Mesendoderm (in vitro differentiated cells): Measurements from ENCODE around the gene PSMD11.

ENCODE experiments used
- DNase-seq: peaks from one replicate; pipeline ENCODE4 v3.0.0; 2013
- H2AK5ac ChIP-seq: 2 replicates; pipeline ENCODE4 v1.6.1; 2013; ENCODE audit warnings: low read length, inconsistent platforms
- H2BK120ac ChIP-seq: 2 replicates; pipeline ENCODE4 v1.6.1; 2013; ENCODE audit warnings: low read depth, mild to moderate bottlenecking, low read length, moderate library complexity, mixed read lengths
- H2BK15ac ChIP-seq: replicated peaks from 2 replicates; pipeline ENCODE4 v1.6.1; 2013; ENCODE audit warnings: low read depth, mild to moderate bottlenecking, moderate library complexity
- H2BK5ac ChIP-seq: 2 replicates; pipeline ENCODE4 v1.6.1; 2013; ENCODE audit warnings: low read length, inconsistent platforms
- H3K18ac ChIP-seq: 2 replicates; pipeline ENCODE4 v1.6.1; 2013; ENCODE audit warnings: mild to moderate bottlenecking, low read length, mixed read lengths
- H3K23ac ChIP-seq: one replicate; pipeline ENCODE4 v1.6.1; 2013; ENCODE audit warnings: low read length
- H3K27ac ChIP-seq: 2 replicates; pipeline ENCODE4 v1.5.1; 2013; ENCODE audit warnings: low read depth, mild to moderate bottlenecking, inconsistent platforms, low read length, moderate library complexity
- H3K27me3 ChIP-seq: 2 replicates; pipeline ENCODE4 v1.6.1; 2013; ENCODE audit warnings: low read length, control low read depth, mild to moderate bottlenecking, inconsistent platforms; ENCODE audit not compliant: insufficient read depth, poor library complexity
- H3K36me3 ChIP-seq: 2 replicates; pipeline ENCODE4 v1.6.1; 2013; ENCODE audit warnings: low read length, inconsistent platforms; ENCODE audit not compliant: control insufficient read depth, insufficient read depth
- H3K4ac ChIP-seq: one replicate; pipeline ENCODE4 v1.6.1; 2013; ENCODE audit warnings: low read depth, mild to moderate bottlenecking, low read length, moderate library complexity
- H3K4me1 ChIP-seq: 2 replicates; pipeline ENCODE4 v1.6.1; 2013; ENCODE audit warnings: low read depth, low read length, inconsistent platforms; ENCODE audit not compliant: control insufficient read depth
- H3K4me2 ChIP-seq: 2 replicates; pipeline ENCODE4 v1.6.1; 2013; ENCODE audit warnings: low read length
- H3K4me3 ChIP-seq: 2 replicates; pipeline ENCODE4 v1.5.1; 2013; ENCODE audit warnings: mild to moderate bottlenecking, low read length
- H3K56ac ChIP-seq: one replicate; pipeline ENCODE4 v1.6.1; 2013; ENCODE audit warnings: low read length
- H3K79me1 ChIP-seq: 2 replicates; pipeline ENCODE4 v1.6.1; 2013; ENCODE audit warnings: low read length, inconsistent platforms
- H3K79me2 ChIP-seq: 2 replicates; pipeline ENCODE4 v1.6.1; 2013; ENCODE audit warnings: mild to moderate bottlenecking, low read length; ENCODE audit not compliant: control insufficient read depth, insufficient read depth
- H3K9ac ChIP-seq: 2 replicates; pipeline ENCODE4 v1.6.1; 2013; ENCODE audit warnings: low read length, inconsistent platforms
- H4K5ac ChIP-seq: one replicate; pipeline ENCODE4 v1.6.1; 2013; ENCODE audit warnings: low read length
- H4K8ac ChIP-seq: one replicate; pipeline ENCODE4 v1.6.1; 2013; ENCODE audit warnings: low read depth, mild to moderate bottlenecking, control low read depth, low read length, moderate library complexity
- WGBS: extraction: QIAGEN DNeasy Blood & Tissue Kit; methylation state at CpG from one replicate; pipeline ENCODE4 v1.1.7; 2013; ENCODE audit warnings: low lambda C conversion rate, missing lambda C conversion rate; ENCODE audit not compliant: insufficient coverage; ENCODE audit errors: extremely low coverage; 5-methylcytosine and 5-hydroxymethylcytosine counted together

PSMD11 gene

DNA sequence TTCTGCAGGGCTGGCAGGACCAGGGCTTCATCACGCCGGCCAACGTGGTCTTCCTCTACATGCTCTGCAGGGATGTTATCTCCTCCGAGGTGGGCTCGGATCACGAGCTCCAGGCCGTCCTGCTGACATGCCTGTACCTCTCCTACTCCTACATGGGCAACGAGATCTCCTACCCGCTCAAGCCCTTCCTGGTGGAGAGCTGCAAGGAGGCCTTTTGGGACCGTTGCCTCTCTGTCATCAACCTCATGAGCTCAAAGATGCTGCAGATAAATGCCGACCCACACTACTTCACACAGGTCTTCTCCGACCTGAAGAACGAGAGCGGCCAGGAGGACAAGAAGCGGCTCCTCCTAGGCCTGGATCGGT, 43.9 kb downstream of the PSMD11 start:
- WGBS: no CpG with 5 or more reads among the region's 16 CpGs
- H3K4me1 ChIP-seq: peaks cover 16% of the 10 kb centered on the region

GRCh38 chr17:32488604-32489180, 44.4 kb downstream of the PSMD11 start:
- H3K9ac ChIP-seq: no peak overlapping the region
- no peak overlapping the region for H3K4ac ChIP-seq
- H3K56ac ChIP-seq: no peak overlapping the region
- no peak overlapping the region for H2BK15ac ChIP-seq
- H3K79me2 ChIP-seq: peaks cover 5% of the 10 kb centered on the region
- peaks cover 13% of the 10 kb centered on the region for H3K4me1 ChIP-seq
- no peak overlapping the region for H3K23ac ChIP-seq
- no peak overlapping the region for H2BK5ac ChIP-seq
- WGBS: no CpG with 5 or more reads among the region's 13 CpGs
- no peak overlapping the region for H4K5ac ChIP-seq
- H3K27me3 ChIP-seq: no peaks in the 10 kb centered on the region
- no peak overlapping the region for H4K8ac ChIP-seq
- H3K79me1 ChIP-seq: peaks cover 10% of the 10 kb centered on the region
- no peak overlapping the region for H2BK120ac ChIP-seq
- no peak overlapping the region for H2AK5ac ChIP-seq
- DNase-seq: no peak
- H3K27ac ChIP-seq: no peak overlapping the region
- H3K36me3 ChIP-seq: no peaks in the 10 kb centered on the region
- no peak overlapping the region for H3K4me2 ChIP-seq
- H3K18ac ChIP-seq: no peak overlapping the region
- H3K4me3 ChIP-seq: no peak overlapping the region

More for the DNA sequence above, 43.9 kb downstream of the PSMD11 start:
- H3K27me3 ChIP-seq: no peaks in the 10 kb centered on the region
- peak overlapping the region; percentile 90 for H3K4me2 ChIP-seq
- DNase-seq: no peak
- H4K8ac ChIP-seq: no peak overlapping the region
- H3K36me3 ChIP-seq: no peaks in the 10 kb centered on the region
- H3K79me2 ChIP-seq: peaks cover 5% of the 10 kb centered on the region
- no peak overlapping the region for H3K27ac ChIP-seq
- no peak overlapping the region for H2BK15ac ChIP-seq
- H2BK120ac ChIP-seq: no peak overlapping the region
- H4K5ac ChIP-seq: no peak overlapping the region
- no peak overlapping the region for H3K18ac ChIP-seq
- H3K4ac ChIP-seq: no peak overlapping the region
- H3K9ac ChIP-seq: peak overlapping the region; percentile 70
- H3K4me3 ChIP-seq: no peak overlapping the region
- H2BK5ac ChIP-seq: no peak overlapping the region
- H3K56ac ChIP-seq: peak overlapping the region; percentile 64
- H3K79me1 ChIP-seq: peaks cover 10% of the 10 kb centered on the region
- no peak overlapping the region for H3K23ac ChIP-seq
- H2AK5ac ChIP-seq: no peak overlapping the region

GRCh38 chr17:32489320-32490100, 45.2 kb downstream of the PSMD11 start:
- WGBS: no CpG with 5 or more reads among the region's 10 CpGs
- no peaks in the 10 kb centered on the region for H3K27me3 ChIP-seq
- H3K79me2 ChIP-seq: peaks cover 5% of the 10 kb centered on the region

DNA sequence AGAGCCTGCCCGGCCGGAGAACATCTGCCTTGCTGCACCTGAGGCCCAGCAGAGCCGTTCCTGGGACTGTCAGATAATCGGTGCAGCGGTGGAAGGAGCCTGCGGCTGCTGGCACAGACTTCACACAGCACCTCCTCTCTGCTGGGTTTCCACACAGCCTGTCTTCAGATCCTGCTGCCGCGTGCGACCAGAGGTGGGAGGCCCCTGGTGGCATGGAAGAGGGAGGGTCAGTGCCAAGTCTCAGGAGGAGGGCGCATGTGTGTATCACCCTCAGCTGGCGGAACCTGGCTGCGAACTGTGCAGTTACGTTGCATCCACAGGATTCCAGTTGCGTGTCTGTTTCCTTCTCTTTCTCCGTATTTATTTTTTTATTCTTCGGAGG, 45.8 kb downstream of the PSMD11 start:
- no peaks in the 10 kb centered on the region for H3K27me3 ChIP-seq
- no peak overlapping the region for H4K5ac ChIP-seq
- peaks cover 7% of the 10 kb centered on the region for H3K4me1 ChIP-seq
- no peak overlapping the region for H2BK120ac ChIP-seq
- no peak overlapping the region for H3K9ac ChIP-seq
- H3K18ac ChIP-seq: no peak overlapping the region
- no peak overlapping the region for H3K4me3 ChIP-seq
- peak; percentile 22 for DNase-seq
- no CpG with 5 or more reads among the region's 16 CpGs for WGBS
- no peak overlapping the region for H3K4ac ChIP-seq
- no peak overlapping the region for H3K4me2 ChIP-seq
- H3K36me3 ChIP-seq: no peaks in the 10 kb centered on the region
- H3K79me1 ChIP-seq: peaks cover 10% of the 10 kb centered on the region
- H3K27ac ChIP-seq: no peak overlapping the region
- H3K79me2 ChIP-seq: peaks cover 5% of the 10 kb centered on the region
- no peak overlapping the region for H3K23ac ChIP-seq
- no peak overlapping the region for H2BK5ac ChIP-seq
- H4K8ac ChIP-seq: no peak overlapping the region
- no peak overlapping the region for H3K56ac ChIP-seq
- no peak overlapping the region for H2BK15ac ChIP-seq
- no peak overlapping the region for H2AK5ac ChIP-seq

More at GRCh38 chr17:32489320-32490100, 45.2 kb downstream of the PSMD11 start:
- H3K79me1 ChIP-seq: peaks cover 10% of the 10 kb centered on the region
- H3K23ac ChIP-seq: no peak overlapping the region
- H2BK120ac ChIP-seq: no peak overlapping the region
- no peak overlapping the region for H3K4ac ChIP-seq
- H3K9ac ChIP-seq: no peak overlapping the region
- no peak overlapping the region for H3K4me2 ChIP-seq
- H2BK5ac ChIP-seq: no peak overlapping the region
- H3K27ac ChIP-seq: no peak overlapping the region
- no peak overlapping the region for H3K4me3 ChIP-seq
- no peak overlapping the region for H2AK5ac ChIP-seq
- H4K8ac ChIP-seq: no peak overlapping the region
- H3K36me3 ChIP-seq: no peaks in the 10 kb centered on the region
- H3K56ac ChIP-seq: no peak overlapping the region
- H3K18ac ChIP-seq: no peak overlapping the region
- peaks cover 7% of the 10 kb centered on the region for H3K4me1 ChIP-seq
- no peak for DNase-seq
- no peak overlapping the region for H2BK15ac ChIP-seq
- H4K5ac ChIP-seq: no peak overlapping the region

DNA sequence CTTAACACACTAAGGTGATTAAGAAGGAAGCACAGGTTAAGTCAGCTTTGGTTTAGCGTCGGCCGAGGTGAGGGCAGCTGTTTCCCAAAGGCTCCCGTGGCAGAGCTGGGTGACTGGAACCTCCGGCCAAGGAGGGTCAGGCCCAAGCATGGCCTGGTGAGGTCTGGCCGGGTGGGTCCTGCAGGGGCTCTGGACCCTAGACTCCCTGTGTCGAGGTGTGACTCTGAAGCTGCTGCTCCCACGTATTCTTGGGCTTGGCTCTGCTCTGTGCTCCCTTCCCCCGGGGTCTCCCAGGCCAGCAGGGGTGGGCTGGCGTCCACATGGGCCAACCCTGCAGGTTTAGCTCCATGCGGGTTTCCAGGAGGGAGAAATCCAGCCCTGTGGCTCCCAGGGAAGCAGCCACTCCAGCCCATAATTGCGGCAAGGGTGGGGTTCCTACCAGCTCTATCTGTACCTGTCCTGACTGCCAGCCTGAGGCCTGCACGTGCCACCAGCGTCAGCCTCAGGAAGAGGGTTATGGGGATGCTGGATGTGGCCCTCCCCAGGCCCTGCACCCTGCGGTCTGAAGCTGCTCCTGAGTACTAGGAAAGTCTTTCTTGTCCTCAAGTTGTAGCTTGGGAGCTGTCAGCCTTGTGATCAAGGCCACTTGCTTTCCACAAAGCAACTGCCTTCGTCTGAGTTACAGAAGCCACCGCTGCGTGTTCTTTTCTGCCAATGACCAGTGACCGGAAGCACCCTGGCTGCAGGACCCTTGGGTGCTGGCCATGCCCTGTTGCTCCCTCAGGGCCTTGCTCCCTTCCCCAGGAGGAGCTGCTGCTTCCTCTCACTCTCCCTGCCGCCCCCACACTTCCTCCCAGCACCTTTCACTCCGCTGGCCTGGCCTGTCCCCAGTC, 47.3 kb downstream of the PSMD11 start:
- Histone ChIP-seq H3K36me3 (no peaks in the 10 kb centered on the region), H3K23ac (no peak overlapping the region), H4K8ac (no peak overlapping the region), H3K27ac (no peak overlapping the region), H2BK120ac (no peak overlapping the region), H2BK15ac (no peak overlapping the region), H3K9ac (no peak overlapping the region), H3K18ac (no peak overlapping the region), H3K79me1 (peaks cover 10% of the 10 kb centered on the region), H3K27me3 (no peaks in the 10 kb centered on the region), H3K79me2 (peaks cover 5% of the 10 kb centered on the region), H3K4me3 (no peak overlapping the region), H3K4me2 (no peak overlapping the region), H2AK5ac (no peak overlapping the region), H3K56ac (no peak overlapping the region), H4K5ac (no peak overlapping the region), H3K4ac (no peak overlapping the region), H2BK5ac (no peak overlapping the region), H3K4me1 (peaks cover 7% of the 10 kb centered on the region)
- WGBS: no CpG with 5 or more reads among the region's 21 CpGs
- no peak for DNase-seq
